AG09309 (cell line): Measurements from ENCODE around the gene ARHGEF11.
"Not testable (repeated sequence)": the region's sequence is repeated elsewhere in the genome, so short reads cannot be mapped to it uniquely, and the experiment has no call there.

Experiments
- DNase-seq: peaks from one replicate; pipeline ENCODE4 v3.0.0-alpha.2; 2010; ENCODE audit warnings: low read depth
- H3K4me3 ChIP-seq: 2 replicates; pipeline ENCODE4 v1.5.1; 2011; ENCODE audit warnings: mild to moderate bottlenecking, low read depth, low read length, moderate library complexity; ENCODE audit not compliant: control insufficient read depth
- TF ChIP-seq, protein P1 (sequence below): IDR thresholded peaks from 2 replicates; pipeline ENCODE4 v1.5.1; 2011; ENCODE audit warnings: mild to moderate bottlenecking, low read depth, low read length, inconsistent platforms; ENCODE audit not compliant: insufficient read depth, control insufficient read depth; ENCODE audit errors: missing control alignments

The ARHGEF11 gene

DNA sequence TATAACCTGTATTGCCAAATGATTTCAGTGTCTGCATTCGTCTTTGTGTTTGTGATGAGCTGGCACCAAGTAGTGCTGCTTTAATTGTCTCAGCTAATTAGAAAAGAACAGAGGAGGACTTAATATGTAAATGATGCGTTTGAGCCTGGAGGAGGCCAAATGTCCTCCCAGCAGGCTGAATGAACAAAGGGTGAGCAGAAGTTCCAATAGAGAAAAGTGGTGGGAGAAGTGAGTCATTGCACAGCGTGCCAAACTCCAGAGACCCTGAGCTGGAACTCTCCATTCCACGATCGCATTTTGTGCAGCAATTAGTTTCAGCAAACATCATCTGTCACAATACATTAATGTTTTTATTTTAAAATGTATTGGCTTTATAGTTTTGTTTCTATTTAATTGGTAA, 36.2 kb upstream of the ARHGEF11 start:
- no peak overlapping the region for H3K4me3 ChIP-seq
- TF ChIP-seq, protein P1, sequence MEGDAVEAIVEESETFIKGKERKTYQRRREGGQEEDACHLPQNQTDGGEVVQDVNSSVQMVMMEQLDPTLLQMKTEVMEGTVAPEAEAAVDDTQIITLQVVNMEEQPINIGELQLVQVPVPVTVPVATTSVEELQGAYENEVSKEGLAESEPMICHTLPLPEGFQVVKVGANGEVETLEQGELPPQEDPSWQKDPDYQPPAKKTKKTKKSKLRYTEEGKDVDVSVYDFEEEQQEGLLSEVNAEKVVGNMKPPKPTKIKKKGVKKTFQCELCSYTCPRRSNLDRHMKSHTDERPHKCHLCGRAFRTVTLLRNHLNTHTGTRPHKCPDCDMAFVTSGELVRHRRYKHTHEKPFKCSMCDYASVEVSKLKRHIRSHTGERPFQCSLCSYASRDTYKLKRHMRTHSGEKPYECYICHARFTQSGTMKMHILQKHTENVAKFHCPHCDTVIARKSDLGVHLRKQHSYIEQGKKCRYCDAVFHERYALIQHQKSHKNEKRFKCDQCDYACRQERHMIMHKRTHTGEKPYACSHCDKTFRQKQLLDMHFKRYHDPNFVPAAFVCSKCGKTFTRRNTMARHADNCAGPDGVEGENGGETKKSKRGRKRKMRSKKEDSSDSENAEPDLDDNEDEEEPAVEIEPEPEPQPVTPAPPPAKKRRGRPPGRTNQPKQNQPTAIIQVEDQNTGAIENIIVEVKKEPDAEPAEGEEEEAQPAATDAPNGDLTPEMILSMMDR, result no peak
- DNase-seq, result no peak

DNA sequence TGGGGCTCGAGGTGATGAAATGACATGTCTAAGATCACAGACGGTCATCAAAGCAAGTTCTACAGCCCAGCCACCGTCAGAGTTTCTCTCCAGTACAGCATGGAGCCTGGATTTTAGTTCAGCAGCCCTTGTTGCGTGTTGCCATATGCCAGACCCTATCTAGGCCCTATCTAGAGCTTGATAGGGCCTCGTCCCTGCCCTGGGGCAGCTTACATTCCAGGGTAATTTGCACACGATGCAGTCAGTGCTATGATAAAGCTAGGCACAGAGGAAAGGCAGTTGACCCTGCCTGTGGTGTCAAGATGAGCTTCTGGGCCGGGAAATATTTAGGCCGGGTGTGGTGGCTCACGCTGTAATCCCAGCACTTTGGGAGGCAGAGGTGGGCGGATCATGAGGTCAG, 35.2 kb upstream of the ARHGEF11 start:
- TF ChIP-seq, protein P1, result no peak
- DNase-seq, result no peak
- H3K4me3 ChIP-seq, result no peak overlapping the region

DNA sequence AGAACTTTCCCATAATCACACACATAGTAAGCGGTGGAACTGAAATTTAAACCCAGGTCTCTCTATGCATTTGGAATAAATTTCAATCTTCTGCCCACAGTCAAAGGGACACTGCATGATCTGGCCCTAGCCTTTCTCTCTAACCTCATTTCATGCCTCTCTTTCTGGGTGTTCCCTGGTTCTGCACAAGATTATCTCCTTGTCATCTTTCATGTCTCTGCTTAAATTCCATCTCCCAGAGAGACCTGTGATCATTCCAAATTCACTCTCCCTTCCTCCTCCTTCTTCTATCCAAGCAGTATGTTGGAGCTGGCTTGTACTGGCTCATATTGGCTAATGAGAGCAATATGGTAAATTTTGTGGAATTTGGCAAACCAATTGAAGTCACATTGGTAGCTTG, 31.9 kb upstream of the ARHGEF11 start:
- no peak for DNase-seq
- no peak overlapping the region for H3K4me3 ChIP-seq
- TF ChIP-seq, protein P1, result no peak

DNA sequence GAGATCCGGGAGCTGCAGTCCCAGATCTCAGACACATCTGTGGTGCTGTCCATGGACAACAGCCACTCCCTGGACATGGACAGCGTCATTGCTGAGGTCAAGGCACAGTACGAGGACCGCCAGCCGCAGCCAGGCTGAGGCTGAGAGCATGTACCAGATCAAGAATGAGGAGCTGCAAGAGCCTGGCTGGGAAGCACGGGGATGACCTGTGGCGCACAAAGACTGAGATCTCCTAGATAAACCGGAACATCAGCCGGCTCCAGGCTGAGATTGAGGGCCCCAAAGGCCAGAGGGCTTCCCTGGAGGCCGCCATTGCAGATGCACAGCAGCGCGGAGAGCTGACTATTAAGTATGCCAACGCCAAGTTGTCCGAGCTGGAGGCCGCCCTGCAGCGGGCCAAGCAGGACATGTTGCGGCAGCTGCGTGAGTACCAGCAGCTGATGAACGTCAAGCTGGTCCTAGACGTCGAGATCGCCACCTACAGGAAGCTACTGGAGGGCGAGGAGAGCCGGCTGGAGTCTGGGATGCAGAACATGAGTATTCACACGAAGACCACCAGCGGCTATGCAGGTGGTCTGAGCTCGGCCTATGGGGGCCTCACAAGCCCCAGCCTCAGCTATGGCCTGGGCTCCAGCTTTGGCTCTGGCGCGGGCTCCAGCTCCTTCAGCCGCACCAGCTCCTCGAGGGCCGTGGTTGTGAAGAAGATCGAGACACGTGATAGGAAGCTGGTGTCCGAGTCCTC, 28.6 kb upstream of the ARHGEF11 start:
- TF ChIP-seq, protein P1, result peak; percentile 72
- no peak overlapping the region for H3K4me3 ChIP-seq
- DNase-seq, result peak; percentile 13

DNA sequence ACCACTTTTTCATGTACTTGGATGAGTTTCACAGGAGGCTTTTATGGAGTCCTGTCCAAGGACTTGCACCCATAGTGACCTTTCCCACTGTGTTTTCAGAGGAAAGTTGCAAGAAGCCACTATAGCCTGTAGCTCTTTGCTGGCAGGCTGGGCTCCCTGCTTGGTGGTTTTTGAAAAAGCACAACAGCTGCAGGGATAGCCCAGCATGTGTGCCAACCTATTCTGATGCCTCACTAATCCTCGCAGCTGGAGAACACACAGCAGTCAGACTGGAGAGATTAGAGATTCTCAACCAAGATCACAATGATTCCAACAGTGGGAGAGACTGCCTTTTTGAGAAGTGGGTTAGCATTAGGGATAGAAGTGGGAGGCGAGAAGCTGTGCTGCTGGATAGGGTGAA, 24.1 kb upstream of the ARHGEF11 start:
- H3K4me3 ChIP-seq, result no peak overlapping the region
- DNase-seq, result no peak
- TF ChIP-seq, protein P1, result no peak

DNA sequence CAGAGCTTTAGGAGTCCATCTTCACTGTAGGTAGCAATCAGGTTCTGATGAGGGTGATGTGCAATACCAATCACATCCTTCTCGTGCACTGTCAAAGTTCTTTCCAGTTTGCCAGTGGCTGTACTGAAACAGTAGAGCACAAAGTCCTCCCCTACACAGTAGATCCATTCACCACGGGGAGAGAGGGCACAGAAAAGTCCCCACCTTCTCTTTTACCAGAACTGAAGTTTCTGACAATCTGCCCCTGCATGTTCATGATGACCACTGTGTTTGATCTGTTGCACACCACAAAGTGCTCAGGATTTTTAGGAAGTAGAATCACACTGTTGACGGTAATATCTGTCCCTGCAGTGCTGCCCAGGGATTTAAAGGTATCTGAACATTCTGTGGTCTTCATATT, 13.7 kb upstream of the ARHGEF11 start:
- not testable (repeated sequence) for DNase-seq, H3K4me3 ChIP-seq

DNA sequence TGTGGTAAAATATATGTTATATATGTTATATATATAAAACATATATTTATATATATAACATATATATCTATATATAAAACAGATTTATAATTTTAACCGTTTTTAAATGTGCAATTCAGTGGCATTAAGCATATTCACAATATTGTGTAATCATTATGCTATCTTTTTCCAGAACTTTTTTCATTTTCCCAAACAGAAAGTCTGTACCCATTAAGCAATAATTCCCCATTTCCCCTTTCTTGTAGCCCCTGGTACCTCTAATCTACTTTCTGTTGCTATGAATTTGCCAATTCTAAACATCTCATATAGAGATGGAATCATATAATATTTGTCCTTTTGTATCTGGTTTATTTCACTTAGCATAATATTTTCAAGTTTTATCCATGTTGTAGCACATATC, 10.7 kb upstream of the ARHGEF11 start:
- DNase-seq, result no peak
- H3K4me3 ChIP-seq, result no peak overlapping the region
- TF ChIP-seq, protein P1, result no peak

DNA sequence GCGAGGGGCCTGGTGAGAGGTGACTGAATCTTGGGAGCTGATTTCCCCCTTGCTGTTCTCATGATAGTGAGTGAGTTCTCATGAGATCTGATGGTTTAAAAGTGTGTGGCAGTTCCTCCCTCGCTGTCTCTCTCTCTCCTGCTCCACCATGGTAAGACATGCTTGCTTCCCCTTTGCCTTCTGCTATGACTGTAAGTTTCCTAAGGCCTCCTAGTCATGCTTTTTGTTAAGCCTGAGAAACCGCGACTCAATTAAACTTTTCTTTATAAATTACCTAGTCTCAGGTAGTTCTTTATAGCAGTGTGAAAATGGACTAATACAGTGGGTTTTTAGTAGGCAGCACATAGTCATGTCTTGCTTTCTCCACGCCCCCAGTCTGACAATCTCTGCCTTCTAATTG, 10.2 kb upstream of the ARHGEF11 start:
- H3K4me3 ChIP-seq, DNase-seq: not testable (repeated sequence)
